HG02798 (cell line): ENCODE data around the gene SLC1A2.
A peak's percentile ranks its signal among the peaks of the same experiment; 100 is the strongest.

Experiments
- ATAC-seq: cut with Tn5 transposase; IDR thresholded peaks from one replicate; pipeline ENCODE4 v1.9.1; 2021; ENCODE audit warnings: mild to moderate bottlenecking; ENCODE audit not compliant: unreplicated experiment, poor library complexity

The SLC1A2 gene

DNA sequence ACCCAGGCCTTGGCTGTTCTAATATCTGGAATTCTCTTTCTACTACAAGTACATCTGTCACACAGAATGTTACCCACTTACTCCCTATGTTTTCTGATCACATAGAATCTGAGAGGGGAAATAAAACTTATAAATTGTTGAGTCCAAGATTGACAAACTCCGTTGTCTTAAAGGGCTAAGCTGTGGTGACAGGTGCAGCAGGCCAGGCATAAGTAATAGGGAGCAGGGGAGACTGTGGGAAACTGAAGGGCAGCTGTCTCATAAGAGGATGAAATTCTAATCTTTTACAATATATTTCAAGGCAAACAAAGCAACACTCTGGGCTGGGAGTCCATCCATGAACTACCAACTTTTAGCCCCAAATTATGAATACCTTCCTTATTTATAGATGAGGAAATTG lies 133.9 kb downstream of the SLC1A2 start:
- ATAC-seq = no peak

DNA sequence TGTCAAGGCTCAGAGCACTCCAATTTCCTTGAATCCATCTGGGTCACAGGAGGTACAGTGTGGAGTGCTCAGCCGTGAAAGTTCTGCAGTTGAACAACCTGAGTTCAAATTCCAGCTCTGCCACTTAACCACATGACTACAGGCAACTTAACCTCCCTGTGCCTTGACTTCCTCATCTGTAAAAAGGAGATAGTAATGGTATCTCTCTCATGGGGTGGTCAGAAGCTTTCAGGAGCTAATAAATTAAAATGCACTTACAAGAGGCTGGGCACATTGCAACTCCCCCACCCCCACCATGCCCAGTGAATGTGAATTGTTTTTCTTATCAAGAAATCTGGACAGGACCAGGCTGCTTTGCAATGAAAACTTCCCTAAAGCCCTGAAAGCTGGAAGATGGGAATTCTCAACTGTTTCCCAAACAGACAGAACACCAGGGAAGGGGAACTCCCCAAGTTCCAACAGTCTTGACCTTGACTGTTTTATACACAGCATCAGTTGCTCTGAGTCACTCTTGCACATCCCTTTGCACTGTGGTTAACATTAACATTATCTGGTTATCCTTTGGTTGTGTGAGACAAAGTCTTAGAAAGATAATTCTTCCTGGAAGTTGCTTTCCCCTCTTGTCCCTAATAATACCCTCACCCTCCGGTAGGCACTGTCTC lies 137.0 kb downstream of the SLC1A2 start:
- no peak for ATAC-seq

DNA sequence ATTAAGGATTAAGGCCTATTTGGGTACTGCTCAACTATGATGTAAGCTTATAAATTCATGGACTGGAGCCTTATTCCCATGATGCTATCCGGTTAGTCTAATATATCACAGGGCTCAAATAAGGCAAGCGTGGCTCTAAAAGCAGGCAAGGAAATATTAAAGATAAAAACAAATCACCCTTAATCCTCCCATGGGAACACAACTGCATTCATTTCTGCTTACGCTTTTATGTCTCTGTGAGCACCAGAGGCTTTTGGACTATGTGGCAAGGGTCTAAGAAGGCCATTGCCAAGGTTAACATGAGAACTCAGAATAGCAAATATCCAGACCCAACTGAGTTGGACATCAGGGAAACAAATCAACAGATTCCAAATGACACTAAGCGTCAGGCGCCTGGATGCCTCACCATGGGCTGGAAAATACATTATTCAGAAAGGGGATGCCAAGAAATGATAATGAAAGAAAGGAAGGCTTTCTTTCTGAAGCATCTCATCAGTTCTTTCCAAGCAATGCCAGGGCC lies 138.1 kb downstream of the SLC1A2 start:
- ATAC-seq = no peak

DNA sequence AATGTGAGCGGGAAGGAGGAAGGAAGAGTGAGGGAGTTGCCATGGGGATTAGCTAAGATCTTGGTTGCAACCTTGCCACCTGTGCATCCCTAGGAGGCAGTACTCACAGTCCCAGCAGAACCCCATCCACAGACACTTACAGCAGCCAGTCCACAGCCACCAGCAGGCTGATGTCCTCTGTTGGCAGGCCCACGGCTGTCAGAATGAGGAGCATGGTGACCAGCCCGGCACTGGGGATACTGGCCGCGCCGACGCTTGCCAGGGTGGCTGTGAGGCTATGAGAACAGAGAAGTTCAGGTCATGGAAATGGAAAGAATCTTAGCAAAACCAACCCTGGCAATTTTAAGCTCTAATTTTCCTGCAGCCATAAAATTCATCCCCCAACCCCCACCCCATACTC lies 138.6 kb downstream of the SLC1A2 start:
- no peak for ATAC-seq

DNA sequence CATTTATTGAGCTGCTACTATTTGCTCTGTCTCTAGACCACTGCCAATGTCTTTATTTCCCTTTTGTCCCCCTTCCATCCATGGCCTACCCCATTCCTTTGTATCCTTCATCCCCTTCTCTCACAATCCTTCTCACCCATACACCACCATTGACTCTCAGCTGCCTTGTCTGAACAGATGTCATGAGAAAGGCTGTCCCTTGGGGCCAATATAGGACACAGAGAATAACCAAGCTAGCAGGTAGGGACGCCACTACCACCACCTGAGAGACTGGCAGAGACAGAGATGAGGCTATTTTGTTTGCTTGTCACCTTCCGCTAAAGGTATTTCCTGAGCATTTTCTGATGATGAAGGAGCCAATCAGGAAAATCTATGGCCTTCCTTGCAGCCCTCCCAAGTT lies 141.5 kb downstream of the SLC1A2 start:
- no peak for ATAC-seq

DNA sequence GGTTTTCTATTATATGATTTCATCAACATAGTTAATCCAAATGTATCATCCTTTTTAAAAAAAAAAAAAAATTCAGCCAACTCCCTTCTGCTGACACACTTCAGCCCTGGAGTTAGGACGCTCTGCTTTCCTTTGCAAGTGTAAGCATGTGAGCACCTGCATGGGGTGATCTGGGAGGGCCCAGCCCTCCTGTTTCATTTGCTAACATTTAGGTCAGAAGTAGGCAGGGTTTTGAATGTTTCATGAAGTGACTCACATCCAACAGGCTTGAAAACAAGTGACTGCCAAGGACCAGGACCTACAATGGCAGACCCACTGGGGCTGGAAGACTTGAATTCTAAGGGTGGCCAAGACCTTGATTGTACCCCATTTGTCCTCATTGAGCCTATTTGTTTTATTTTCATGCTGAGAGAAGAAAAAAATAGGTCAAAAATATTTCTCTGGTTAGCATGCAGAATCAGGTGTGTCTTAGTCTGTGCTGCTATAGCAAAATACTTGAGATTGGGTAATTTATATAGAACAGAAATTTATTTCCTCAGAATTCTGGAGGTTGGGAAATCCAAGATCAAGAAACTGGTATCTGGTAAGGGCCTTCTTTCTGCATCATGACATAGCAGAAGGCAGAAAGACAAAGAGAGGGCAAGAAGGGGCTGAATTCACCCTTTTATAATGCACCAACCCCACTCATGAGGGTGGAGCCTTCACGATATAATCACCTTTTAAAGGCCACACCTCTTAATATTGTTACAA lies 142.8 kb downstream of the SLC1A2 start:
- no peak for ATAC-seq

DNA sequence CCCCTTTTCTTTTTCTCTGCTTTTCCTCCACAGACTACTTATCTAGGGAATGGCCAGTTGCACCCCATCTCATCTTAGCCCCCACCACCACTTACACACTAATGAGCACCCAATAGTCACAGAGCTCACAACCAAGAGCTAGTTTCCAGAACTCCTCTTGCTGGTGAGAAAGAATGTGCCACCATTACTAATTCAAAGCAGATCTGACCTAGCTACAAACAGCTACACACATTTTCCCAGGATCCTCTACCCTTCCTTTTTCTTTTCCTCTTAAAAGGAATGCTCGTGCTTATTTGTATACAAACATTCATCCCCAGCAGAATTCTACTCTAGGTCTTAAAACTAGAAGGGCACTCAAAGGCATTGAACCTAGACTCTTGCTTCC lies 143.6 kb downstream of the SLC1A2 start:
- ATAC-seq = no peak

DNA sequence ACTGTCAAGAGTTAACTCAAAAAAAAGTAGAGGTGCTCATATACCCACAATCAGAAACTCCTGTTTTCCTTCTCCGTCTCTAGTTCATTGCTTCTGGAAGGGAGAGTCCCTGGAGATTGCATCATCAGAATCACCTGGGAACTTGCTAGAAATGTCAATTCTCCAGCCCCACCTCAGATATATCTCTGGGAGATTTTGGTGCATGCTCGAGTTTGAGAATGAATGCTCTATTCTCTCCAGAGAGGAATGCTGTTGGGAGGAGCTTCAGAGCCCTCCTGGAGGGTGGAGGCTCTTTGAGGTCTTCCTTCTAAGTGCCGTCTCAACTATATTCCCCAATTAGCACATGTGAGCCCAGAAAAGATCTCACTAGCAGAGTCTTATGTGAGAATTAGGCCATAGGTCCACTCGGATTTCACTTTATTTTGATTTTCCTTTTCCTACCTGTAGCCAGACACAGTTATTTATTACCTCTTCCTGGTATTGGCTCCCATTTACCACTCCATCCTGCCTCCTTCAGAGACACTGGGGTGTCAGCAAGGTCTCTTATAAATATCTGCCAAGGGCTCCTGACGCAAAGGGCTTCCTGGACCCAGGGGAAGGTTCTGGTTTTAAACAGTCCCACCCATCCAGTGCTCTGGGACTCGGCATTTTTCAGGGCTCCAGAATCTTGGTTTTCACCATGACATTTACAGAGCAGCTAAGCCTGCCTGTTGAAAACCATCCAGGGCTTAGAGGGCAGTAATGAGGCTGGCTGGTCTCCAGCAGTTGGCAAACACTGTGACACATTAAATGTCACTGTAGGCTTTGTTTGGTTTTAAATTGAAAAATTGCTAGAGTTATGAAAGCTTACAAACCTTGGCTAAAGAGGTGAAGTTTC lies 144.2 kb downstream of the SLC1A2 start:
- ATAC-seq = no peak

DNA sequence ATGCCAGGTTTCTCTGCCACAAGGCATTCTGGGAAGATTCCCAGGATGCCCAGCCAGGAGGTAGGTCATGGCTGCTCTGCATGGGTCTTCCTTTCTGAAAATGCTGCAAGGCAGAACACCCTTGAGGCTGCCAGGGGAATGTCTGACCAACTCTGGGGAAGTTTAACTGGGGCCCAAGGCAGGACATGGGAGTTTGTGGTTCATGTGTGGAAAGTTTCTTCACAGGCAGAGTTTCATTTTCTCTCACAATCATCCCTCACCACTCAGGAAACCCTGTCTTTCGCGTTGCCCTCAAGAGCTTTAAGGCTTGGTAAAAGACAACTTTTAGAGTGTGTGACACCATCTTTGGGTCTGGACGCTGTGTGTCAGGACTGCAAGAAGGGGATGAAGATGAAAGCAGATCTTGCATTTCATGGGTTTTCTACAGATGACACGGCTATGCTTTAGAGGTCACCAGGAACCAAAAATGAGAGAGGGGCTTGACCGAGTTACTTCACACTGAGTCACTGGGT lies 146.9 kb downstream of the SLC1A2 start:
- ATAC-seq = peak; percentile 90

DNA sequence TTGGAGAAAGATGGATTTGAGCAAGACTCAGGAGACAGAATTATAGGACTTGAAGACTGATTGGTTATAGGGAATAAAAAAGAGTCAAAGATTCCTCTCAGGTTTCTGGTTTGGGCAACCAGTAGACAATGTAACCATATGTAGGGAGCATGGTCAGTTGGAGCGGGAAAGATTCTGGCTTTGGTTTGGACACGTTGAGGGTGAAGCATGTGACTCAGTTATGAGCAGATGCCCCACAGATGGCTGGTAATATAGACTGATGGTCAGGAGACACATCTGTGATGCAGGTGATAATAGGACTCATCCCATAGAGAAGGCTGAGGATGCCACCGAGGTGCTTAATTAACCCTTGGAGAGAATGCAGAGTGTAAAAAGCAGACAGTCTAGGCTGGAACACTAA lies 148.3 kb downstream of the SLC1A2 start:
- no peak for ATAC-seq

DNA sequence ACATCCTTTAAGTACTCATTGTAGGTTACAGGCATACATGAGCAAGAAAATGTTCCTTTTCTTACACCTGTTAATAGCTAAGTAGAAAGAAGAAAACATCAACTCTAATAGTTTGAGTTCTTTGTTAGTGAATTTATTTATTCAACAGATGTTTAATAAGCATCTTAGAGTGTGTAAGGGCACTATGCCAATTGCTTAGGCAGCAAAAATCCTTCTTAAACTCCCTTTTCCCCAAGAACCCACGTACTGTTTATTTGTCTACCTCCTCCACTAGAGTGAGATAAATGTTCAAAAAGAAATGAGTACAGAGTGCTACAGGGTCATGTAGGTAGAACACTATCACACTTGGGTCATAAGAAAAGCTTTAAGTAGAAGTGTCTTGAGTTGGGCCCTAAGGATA lies 149.0 kb downstream of the SLC1A2 start:
- ATAC-seq = no peak

DNA sequence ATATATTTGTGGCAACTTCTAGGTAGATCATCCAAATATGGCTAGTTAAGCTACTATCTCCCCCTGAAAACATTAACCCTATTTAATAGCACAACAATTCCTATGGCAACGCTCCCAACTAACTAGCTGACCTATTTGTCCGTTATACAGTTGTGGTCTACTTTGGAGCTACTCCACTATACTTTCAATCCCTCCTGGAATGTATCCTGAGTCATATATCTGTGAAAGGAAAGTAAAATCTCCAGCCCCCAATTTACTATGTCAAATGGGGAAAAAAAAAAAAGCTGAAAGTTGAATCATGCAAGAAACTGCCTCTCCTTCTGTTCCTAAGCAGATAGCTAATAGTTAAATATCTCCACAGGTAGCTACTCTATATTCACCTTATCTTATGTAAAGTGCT lies 151.9 kb downstream of the SLC1A2 start:
- ATAC-seq = no peak

DNA sequence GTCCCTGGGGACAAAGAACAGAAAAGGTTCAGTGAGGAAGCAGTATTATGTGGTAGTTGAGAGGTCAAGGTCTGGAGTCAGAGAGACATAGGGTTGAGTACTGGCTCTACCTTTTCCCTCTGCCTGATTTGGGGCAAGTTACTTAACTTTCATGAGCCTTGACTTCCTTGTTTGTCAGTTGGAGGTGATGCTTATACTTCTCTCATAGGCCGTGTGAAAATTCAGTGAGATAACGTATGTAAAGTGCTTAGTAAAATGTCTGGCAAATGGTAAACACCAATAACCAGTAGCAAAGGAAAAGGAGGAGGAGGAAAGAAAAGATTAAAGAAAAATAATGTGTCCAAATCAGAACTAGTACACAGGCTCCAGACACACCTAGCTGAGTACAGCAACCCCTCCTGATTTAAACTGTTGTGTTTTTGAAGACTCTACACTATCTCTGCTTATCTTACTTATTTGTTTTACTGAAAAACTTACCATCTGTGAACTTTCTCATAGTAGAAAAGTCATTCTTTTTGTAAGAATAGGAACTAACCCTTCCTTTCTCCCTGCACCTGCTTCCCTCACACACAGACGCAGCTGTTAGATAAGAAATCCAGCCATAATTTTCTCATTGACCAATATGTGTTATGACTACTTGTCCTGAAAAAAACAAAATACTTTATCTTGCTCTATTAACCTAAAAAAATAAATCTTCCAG lies 153.5 kb downstream of the SLC1A2 start:
- ATAC-seq = no peak

DNA sequence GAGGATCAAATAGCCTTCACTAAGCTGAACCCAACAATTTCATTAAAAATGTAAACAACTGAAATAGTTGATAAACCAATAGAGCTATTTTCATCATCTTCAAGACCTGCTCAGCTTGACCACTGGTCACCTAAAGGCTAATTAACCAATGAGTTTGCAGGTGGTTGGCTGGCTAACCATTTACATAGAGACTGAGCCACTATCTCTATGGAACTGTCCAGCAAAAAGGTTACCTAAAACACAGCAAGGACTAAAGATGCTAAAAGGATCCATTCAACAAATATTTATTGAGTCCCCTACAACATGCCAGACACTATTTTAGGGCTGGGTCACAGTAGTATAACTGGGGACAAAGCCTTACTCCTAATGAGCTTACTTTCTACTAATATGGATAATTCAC lies 156.6 kb downstream of the SLC1A2 start:
- no peak for ATAC-seq

DNA sequence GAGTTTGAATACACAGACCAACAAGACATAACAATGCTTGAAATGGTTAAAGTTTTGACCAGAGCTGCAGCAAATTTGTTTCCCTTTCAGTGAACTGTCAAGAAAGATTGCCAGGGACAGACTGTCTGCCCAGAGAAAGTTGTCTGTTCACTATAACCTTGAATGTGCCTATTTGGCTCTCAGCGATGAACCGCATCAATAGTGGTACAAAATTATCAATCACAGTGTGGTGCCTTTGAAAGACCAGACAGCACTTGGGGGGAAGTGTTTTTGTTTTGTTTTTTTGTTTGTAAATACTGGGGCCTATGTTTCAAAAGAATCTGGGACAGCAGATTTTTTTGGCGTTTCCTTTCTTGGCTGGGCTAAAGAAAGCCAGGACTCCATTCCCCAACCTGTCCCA lies 157.3 kb downstream of the SLC1A2 start:
- no peak for ATAC-seq

DNA sequence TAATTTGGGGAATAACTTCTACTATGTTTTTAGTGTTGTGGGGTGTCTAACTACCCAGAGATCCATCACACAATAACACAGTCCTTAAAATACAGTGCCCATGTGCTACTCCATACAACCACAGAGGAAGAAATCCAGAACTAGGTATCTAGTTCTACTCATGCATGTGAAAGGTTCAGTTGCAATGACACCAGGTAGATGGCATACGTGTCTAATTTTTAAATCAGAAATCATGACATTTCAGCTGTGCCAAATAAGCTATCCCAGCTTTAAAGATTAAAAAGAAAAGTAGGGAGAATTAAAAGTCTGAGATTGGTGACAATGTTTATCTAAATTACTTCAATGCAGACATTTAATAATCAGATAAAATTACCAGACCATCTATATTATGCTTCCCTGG lies 158.2 kb downstream of the SLC1A2 start:
- no peak for ATAC-seq

DNA sequence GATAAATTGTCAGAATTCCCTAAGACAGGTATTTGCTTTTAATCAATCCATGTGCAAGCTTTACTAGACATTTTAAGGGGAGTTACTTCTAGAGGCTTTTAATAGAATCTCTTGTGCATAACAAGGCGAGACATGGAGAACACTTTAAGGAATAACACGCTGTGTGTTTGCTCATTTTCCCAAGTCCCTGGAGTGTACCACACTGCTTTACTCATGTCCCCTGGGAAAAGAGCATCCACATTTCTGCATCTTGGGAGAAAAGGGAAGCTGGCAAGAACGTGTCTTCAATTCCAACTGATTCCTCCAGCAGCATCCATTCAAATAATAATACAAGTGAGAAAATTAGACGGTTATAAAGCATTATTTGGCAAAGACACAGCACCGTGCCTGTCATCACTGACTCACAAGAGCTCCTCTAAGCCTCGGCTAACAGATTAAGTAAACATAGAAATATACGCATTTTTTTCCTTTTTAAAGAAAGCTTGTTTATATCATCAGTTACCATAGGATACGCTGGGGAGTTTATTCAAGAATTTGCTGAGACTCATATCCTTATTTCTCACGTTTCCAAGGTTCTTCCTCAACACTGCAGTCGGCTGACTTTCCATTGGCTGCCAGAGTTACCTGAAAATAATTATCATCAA lies 158.9 kb downstream of the SLC1A2 start:
- no peak for ATAC-seq

DNA sequence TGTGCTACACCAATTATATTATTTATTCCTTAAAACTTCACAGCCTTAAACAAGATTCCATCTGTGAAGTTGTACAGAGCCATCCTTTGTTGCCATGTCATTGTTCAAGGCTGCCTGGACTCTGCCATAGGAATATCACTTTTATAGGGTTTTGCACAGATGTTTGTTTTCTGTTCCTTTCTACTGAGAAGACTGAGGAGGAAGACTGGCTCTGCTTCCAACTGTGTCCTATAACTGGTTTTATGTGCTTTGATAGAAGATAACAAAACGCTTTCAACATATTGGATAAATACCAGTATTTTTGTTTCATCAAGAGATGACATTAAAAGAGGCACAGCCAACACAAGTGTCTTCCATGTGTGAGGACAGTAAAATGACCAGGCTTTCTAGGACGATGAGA lies 159.8 kb downstream of the SLC1A2 start:
- no peak for ATAC-seq

DNA sequence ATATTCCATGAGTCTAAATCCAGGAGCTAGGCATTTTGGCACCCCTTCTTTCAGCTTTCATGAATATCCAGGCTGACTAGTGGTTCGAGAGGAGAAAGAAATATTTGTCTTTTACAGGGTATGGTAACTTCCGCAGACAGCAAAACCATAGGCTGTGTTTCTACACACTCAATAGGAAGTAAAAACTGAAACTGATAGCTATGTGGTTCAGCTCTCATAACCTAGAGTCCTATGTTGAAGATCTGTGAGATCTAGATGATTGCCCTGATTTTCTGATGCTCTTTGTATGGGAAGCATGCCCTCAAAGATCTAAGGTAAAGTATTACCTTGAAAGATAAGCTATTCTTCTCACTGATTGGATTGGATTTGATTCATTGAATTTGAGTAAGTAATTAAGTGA lies 162.1 kb downstream of the SLC1A2 start:
- ATAC-seq = peak; percentile 100

DNA sequence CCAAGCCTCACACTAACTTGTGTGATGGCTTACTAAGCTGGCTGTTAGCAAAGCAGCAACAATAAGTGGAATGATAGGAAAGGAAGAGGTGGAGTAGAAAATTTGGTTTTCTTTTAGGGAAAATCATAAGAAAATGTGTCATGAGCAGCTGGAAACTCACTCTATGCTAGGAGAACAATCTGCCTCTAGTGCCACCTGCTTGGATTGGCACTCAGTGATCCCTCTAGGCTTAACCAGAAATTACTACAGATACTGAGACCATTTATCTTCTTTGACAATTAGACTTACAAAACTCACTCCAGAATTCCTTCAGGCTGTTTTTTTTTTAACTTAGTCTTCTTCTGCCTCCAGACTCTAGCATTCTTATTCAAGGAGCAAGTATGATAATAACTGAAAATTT lies 163.1 kb downstream of the SLC1A2 start:
- ATAC-seq = no peak
